K562 (cell line): ENCODE data around the gene RETREG2. TPM values are rescaled to one million over a fixed set of nuclear protein-coding genes. Genes with fewer than 3 reads are reported as not detected.

Experiments
- DDX20 ChIP-seq: fragments of 450-650 bp; IDR thresholded peaks from 2 replicates; pipeline ENCODE4 v1.6.1; 2016; ENCODE audit warnings: missing genetic modification characterization, low read depth, mild to moderate bottlenecking, missing compliant biosample characterization, moderate library complexity
- DMBX1 ChIP-seq: fragments of 250-450 bp; sonication (Bioruptor Pico); IDR thresholded peaks from 2 replicates; pipeline ENCODE4 v1.8.0; 2022; ENCODE audit warnings: inconsistent platforms, mild to moderate bottlenecking, moderate library complexity, borderline replicate concordance
- FOXA1 ChIP-seq: fragments of 450-650 bp; IDR thresholded peaks from 2 replicates; pipeline ENCODE4 v1.6.1; 2016; ENCODE audit warnings: mild to moderate bottlenecking, borderline replicate concordance
- ILK ChIP-seq: fragments of 450-650 bp; IDR thresholded peaks from 2 replicates; pipeline ENCODE4 v1.6.1; 2016; ENCODE audit warnings: missing genetic modification characterization, low read depth, mild to moderate bottlenecking, missing compliant biosample characterization, moderate library complexity, borderline replicate concordance
- MBD2 ChIP-seq: sonication (generic); IDR thresholded peaks from 2 replicates; pipeline ENCODE4 v1.6.1; 2016; ENCODE audit warnings: low read depth, borderline replicate concordance
- NELFE ChIP-seq: IDR thresholded peaks from 2 replicates; pipeline ENCODE4 v1.6.1; 2011; ENCODE audit warnings: mild to moderate bottlenecking; ENCODE audit not compliant: insufficient read depth, insufficient read length
- PCBP1 ChIP-seq: fragments of 200-400 bp; formaldehyde crosslinking; IDR thresholded peaks from 2 replicates; pipeline ENCODE4 v1.6.1; 2018; ENCODE audit warnings: mild to moderate bottlenecking, low read depth, low read length; ENCODE audit not compliant: poor library complexity, severe bottlenecking
- PRPF4 ChIP-seq: fragments of 200-400 bp; formaldehyde crosslinking; IDR thresholded peaks from one replicate; pipeline ENCODE4 v1.6.1; 2017; ENCODE audit warnings: low read length, low read depth, mild to moderate bottlenecking; ENCODE audit not compliant: insufficient read depth, poor library complexity, severe bottlenecking
- RBFOX2 ChIP-seq: fragments of 200-400 bp; formaldehyde crosslinking; IDR thresholded peaks from 2 replicates; pipeline ENCODE4 v1.6.1; 2017; ENCODE audit warnings: low read depth, mild to moderate bottlenecking, low read length, moderate library complexity
- RNF219 ChIP-seq: fragments of 250-450 bp; sonication (Bioruptor Pico); IDR thresholded peaks from 2 replicates; pipeline ENCODE4 v1.5.0; 2022; ENCODE audit warnings: mild to moderate bottlenecking
- THAP7 ChIP-seq: fragments of 250-450 bp; sonication (Bioruptor Pico); IDR thresholded peaks from 2 replicates; pipeline ENCODE4 v1.5.0; 2021
- YY1 ChIP-seq, 3 experiments: IDR thresholded peaks; 2 replicates each; pipeline ENCODE4 v1.6.1; 2011; ENCODE audit warnings: low read length in 2 of 3, mild to moderate bottlenecking in 2 of 3, moderate library complexity in 2 of 3, borderline replicate concordance in 1 of 3, control low read depth in 1 of 3, low read depth in 1 of 3; ENCODE audit not compliant: insufficient read depth in 3 of 3, insufficient replicate concordance in 2 of 3, control insufficient read depth in 1 of 3, insufficient read length in 1 of 3; ENCODE audit errors: extremely low read depth in 1 of 3
- ZNF124 ChIP-seq: sonication (generic); formaldehyde crosslinking; IDR thresholded peaks from 2 replicates; pipeline ENCODE4 v1.8.1; 2022; ENCODE audit warnings: missing genetic modification reagents
- ZNF133 ChIP-seq: fragments of 250-450 bp; sonication (Bioruptor Pico); IDR thresholded peaks from 2 replicates; pipeline ENCODE4 v1.4.0; 2020; ENCODE audit warnings: mild to moderate bottlenecking
- ZNF174 ChIP-seq: fragments of 250-450 bp; sonication (Bioruptor Pico); IDR thresholded peaks from 2 replicates; pipeline ENCODE4 v1.4.0; 2020; ENCODE audit warnings: mild to moderate bottlenecking
- polyA plus RNA-seq, 8 experiments: library from polyadenylated mRNA; depleted of rRNA in 4 of 8; stranded (reverse) in 5 of 8; unstranded in 3 of 8; fragments of >200 nt; fragmentation: Nextera tagmentation in 2 of 8; fragmentation: Illumina TruSeq in 1 of 8; extraction: Ambion mirVana in 2 of 8; extraction: Trizol in 1 of 8; gene quantifications; 2 replicates each; pipeline versions ENCODE4 v1.2.1 to v1.2.3, GENCODE V29; 2011 to 2014; ENCODE audit warnings: inconsistent platforms in 1 of 8, missing spikeins in 1 of 8
- total RNA-seq, 7 experiments: library from RNA; depleted of rRNA in 6 of 7; stranded (reverse); fragments of >200 nt in 6 of 7; fragmentation: Illumina TruSeq in 2 of 7; extraction: Trizol in 2 of 7; gene quantifications; 2 replicates each; pipeline versions ENCODE4 v1.2.1 to v1.2.3, GENCODE V29; 2011 to 2021; ENCODE audit warnings: low replicate concordance in 1 of 7
- TF ChIP-seq, protein P1 (sequence below): fragments of 250-450 bp; sonication (Bioruptor Pico); IDR thresholded peaks from 2 replicates; pipeline ENCODE4 v1.8.0; 2021; ENCODE audit warnings: mild to moderate bottlenecking, moderate library complexity

Gene RETREG2
- total and polyA plus RNA-seq, 9 of the 15 experiments (the other 6 are each of a cell fraction or from before 2014, with no cell fraction given) = 4.9 to 40.1 (median 19.2) TPM

DNA sequence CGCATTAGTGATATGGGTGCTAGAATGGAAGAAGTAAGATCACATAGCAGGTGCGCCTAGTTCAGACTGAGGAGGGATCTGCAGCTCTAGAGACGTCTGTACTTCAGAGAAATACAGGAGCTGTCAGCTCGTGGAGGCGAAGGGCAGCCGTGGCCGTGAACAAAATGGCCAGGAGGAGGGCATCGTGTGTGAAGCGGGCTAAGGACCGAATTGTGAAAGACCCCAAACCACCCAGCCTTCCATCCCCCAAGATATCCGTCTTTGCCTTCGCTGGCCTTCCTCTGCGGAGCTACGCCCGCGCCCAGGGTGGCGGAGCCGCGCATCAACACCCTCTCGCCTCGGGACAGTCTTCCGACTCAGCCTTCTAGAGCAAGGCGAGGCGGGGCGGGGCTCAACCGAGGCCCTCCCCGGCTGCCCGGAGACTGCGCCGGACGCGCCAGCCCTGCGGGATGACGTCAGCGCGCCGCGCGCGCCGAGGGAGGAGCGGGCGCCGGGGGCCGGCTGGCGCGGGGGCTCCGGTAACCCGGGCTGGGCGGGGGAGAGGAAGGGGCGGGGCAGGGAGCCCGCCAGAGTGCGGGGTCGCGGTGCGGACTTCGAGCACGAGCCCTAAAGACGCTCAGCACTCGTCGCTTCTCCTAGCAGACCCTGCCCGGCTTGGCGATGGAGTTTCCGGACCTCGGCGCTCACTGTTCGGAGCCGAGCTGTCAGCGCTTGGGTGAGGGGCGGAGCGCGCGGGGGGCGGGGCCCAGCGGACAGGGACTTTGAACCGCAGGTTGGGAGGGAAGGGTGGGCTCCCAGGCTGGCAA is 28.5 kb downstream of the RETREG2 start, which contains the start of gene ZFAND2B (continued):
- no peak for TF ChIP-seq THAP7 (CRISPR knock-in tag)
- TF ChIP-seq FOXA1 = no peak
- TF ChIP-seq ZNF124 = no peak
- TF ChIP-seq, protein P1, sequence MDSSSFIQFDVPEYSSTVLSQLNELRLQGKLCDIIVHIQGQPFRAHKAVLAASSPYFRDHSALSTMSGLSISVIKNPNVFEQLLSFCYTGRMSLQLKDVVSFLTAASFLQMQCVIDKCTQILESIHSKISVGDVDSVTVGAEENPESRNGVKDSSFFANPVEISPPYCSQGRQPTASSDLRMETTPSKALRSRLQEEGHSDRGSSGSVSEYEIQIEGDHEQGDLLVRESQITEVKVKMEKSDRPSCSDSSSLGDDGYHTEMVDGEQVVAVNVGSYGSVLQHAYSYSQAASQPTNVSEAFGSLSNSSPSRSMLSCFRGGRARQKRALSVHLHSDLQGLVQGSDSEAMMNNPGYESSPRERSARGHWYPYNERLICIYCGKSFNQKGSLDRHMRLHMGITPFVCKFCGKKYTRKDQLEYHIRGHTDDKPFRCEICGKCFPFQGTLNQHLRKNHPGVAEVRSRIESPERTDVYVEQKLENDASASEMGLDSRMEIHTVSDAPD (CRISPR knock-in tag) = no peak
- no peak for TF ChIP-seq ZNF133 (CRISPR knock-in tag)
- TF ChIP-seq YY1 (IDR thresholded peaks at IDR 0.05; ENCODE audit: borderline replicate concordance in 1 of 3, control insufficient read depth in 1 of 3, extremely low read depth in 1 of 3, insufficient read depth in 3 of 3, insufficient read length in 1 of 3, insufficient replicate concordance in 2 of 3, low read depth in 1 of 3, low read length in 2 of 3) = peak in 2 of 3 experiments; percentile 37 to 41
- TF ChIP-seq NELFE = no peak
- TF ChIP-seq PRPF4 = no peak
- TF ChIP-seq RBFOX2 = peak; percentile 91
- no peak for TF ChIP-seq RNF219
- no peak for TF ChIP-seq MBD2
- no peak for TF ChIP-seq PCBP1
- TF ChIP-seq DDX20 (tag) = no peak
- no peak for TF ChIP-seq ZNF174 (CRISPR knock-in tag)
- TF ChIP-seq ILK (tag) = no peak
- TF ChIP-seq DMBX1 (CRISPR knock-in tag) = no peak
